H1 (cell line): ENCODE data around the gene WAC. TPM values are rescaled to one million over a fixed set of nuclear protein-coding genes. Genes with fewer than 3 reads are reported as not detected.

Source experiments
- CTCF ChIA-PET: fragments of 300-600 bp; sonication (Branson Sonifier 250); formaldehyde crosslinking; loops from one replicate; lab custom pipeline; 2021; ENCODE audit not compliant: partially characterized antibody; lab: Charles Lee
- POLR2A ChIA-PET: fragments of 300-600 bp; sonication (Branson Sonifier 250); formaldehyde crosslinking; loops from one replicate; lab custom pipeline; 2021; ENCODE audit warnings: inconsistent platforms; ENCODE audit not compliant: partially characterized antibody; lab: Charles Lee
- DNase-seq, 2 experiments: peaks; one replicate each; pipeline versions ENCODE4 v3.0.0 to v3.0.0-alpha.2; 2010 to 2022; ENCODE audit warnings: low spot score in 2 of 2, low read depth in 1 of 2, mixed read lengths in 1 of 2
- FAIRE-seq: peaks from 2 replicates; lab custom pipeline; 2011; peaks lifted over from hg19 to GRCh38; lab: Jason Lieb, UNC
- H2AFZ ChIP-seq: 2 replicates; pipeline ENCODE4 v1.8.1; 2012; ENCODE audit warnings: low read length, inconsistent platforms
- H2AK5ac ChIP-seq: 2 replicates; pipeline ENCODE4 v1.6.1; 2013; ENCODE audit warnings: low read depth, low read length
- H2BK120ac ChIP-seq: replicated peaks from 2 replicates; pipeline ENCODE3; 2013; ENCODE audit warnings: low read depth, low read length, inconsistent platforms
- H2BK12ac ChIP-seq: 2 replicates; pipeline ENCODE4 v1.6.1; 2013; ENCODE audit warnings: low read depth, low read length
- H2BK15ac ChIP-seq: 2 replicates; pipeline ENCODE4 v1.6.1; 2013; ENCODE audit warnings: low read length
- H2BK20ac ChIP-seq: 2 replicates; pipeline ENCODE4 v1.6.1; 2013; ENCODE audit warnings: low read length
- H2BK5ac ChIP-seq: 2 replicates; pipeline ENCODE4 v1.6.1; 2013; ENCODE audit warnings: low read depth, low read length
- H3K14ac ChIP-seq: 2 replicates; pipeline ENCODE4 v1.6.1; 2013; ENCODE audit warnings: inconsistent platforms; ENCODE audit not compliant: insufficient read length
- H3K18ac ChIP-seq: 2 replicates; pipeline ENCODE4 v1.6.1; 2013; ENCODE audit warnings: low read length; ENCODE audit errors: extremely low read depth
- H3K23ac ChIP-seq: 2 replicates; pipeline ENCODE4 v1.6.1; 2013; ENCODE audit warnings: inconsistent platforms; ENCODE audit not compliant: insufficient read length
- H3K23me2 ChIP-seq: 2 replicates; pipeline ENCODE4 v1.6.1; 2013; ENCODE audit warnings: low read depth, low read length
- H3K27ac ChIP-seq: 2 replicates; pipeline ENCODE4 v1.6.1; 2011; ENCODE audit warnings: low read depth, low read length, inconsistent platforms
- H3K27me3 ChIP-seq, 4 experiments: replicated peaks in 1 of 4; 1 replicate in 1 of 4; 2 replicates in 3 of 4; pipeline versions ENCODE4 v1.6.1 to v1.8.1; 2011 to 2013; ENCODE audit warnings: low read length in 3 of 4, mild to moderate bottlenecking in 3 of 4, inconsistent platforms in 2 of 4, mixed read lengths in 2 of 4, moderate library complexity in 1 of 4; ENCODE audit not compliant: control insufficient read depth in 3 of 4, insufficient read depth in 3 of 4; ENCODE audit errors: extremely low read depth in 1 of 4
- H3K36me3 ChIP-seq, 4 experiments: 2 replicates each; pipeline versions ENCODE4 v1.6.1 to v1.8.1; 2011 to 2013; ENCODE audit warnings: mild to moderate bottlenecking in 4 of 4, low read length in 3 of 4, moderate library complexity in 2 of 4, control low read depth in 1 of 4, inconsistent platforms in 1 of 4; ENCODE audit not compliant: insufficient read depth in 4 of 4, control insufficient read depth in 2 of 4
- H3K4ac ChIP-seq: replicated peaks from 2 replicates; pipeline ENCODE3; 2013; ENCODE audit warnings: low read length, low read depth, mixed read lengths, inconsistent platforms; ENCODE audit not compliant: insufficient read length
- H3K4me1 ChIP-seq, 4 experiments: replicated peaks in 1 of 4; 1 replicate in 1 of 4; 2 replicates in 3 of 4; pipeline versions ENCODE4 v1.6.1 to v1.8.1; 2011 to 2013; ENCODE audit warnings: low read length in 3 of 4, inconsistent platforms in 2 of 4, mixed read lengths in 1 of 4; ENCODE audit not compliant: insufficient read depth in 4 of 4, control insufficient read depth in 3 of 4
- H3K4me2 ChIP-seq, 2 experiments: 2 replicates each; pipeline versions ENCODE4 v1.6.1 to v1.8.1; 2011 to 2013; ENCODE audit warnings: low read depth in 2 of 2, low read length in 2 of 2, control low read depth in 1 of 2, inconsistent platforms in 1 of 2, mild to moderate bottlenecking in 1 of 2; ENCODE audit not compliant: insufficient read depth in 1 of 2
- H3K4me3 ChIP-seq, 4 experiments: fragments of 200-600, 300-600 bp in 1 of 4; sonication (generic), shearing (Covaris generic), sonication (Bioruptor Twin) in 1 of 4; 2 replicates each; pipeline versions ENCODE4 v1.5.1 to v1.8.1; 2011 to 2016; ENCODE audit warnings: low read length in 4 of 4, low read depth in 3 of 4, control low read depth in 2 of 4, inconsistent platforms in 2 of 4, mild to moderate bottlenecking in 2 of 4, mixed read lengths in 1 of 4, moderate library complexity in 1 of 4; ENCODE audit not compliant: insufficient read depth in 2 of 4; ENCODE audit errors: extremely low read depth in 1 of 4
- H3K56ac ChIP-seq: replicated peaks from 2 replicates; pipeline ENCODE3; 2013; ENCODE audit warnings: low read depth, mild to moderate bottlenecking, mixed read lengths, low read length, inconsistent platforms; ENCODE audit not compliant: insufficient read length
- H3K79me1 ChIP-seq: 2 replicates; pipeline ENCODE4 v1.6.1; 2013; ENCODE audit warnings: low read depth, low read length, control low read depth
- H3K79me2 ChIP-seq, 2 experiments: 2 replicates each; pipeline versions ENCODE4 v1.6.1 to v1.8.1; 2012 to 2013; ENCODE audit warnings: low read length in 2 of 2, mild to moderate bottlenecking in 2 of 2, inconsistent platforms in 1 of 2; ENCODE audit not compliant: insufficient read depth in 2 of 2, control insufficient read depth in 1 of 2
- H3K9ac ChIP-seq, 4 experiments: replicated peaks in 1 of 4; 1 replicate in 1 of 4; 2 replicates in 3 of 4; pipeline versions ENCODE4 v1.6.1 to v1.8.1; 2011 to 2013; ENCODE audit warnings: low read depth in 3 of 4, low read length in 3 of 4, control low read depth in 2 of 4, mild to moderate bottlenecking in 2 of 4, moderate library complexity in 2 of 4, inconsistent platforms in 1 of 4; ENCODE audit errors: extremely low read depth in 1 of 4
- H3K9me3 ChIP-seq, 2 experiments: 2 replicates each; pipeline versions ENCODE4 v1.6.1 to v1.8.1; 2012 to 2013; ENCODE audit warnings: mild to moderate bottlenecking in 2 of 2, moderate library complexity in 2 of 2, control low read depth in 1 of 2, inconsistent platforms in 1 of 2, low read depth in 1 of 2, low read length in 1 of 2, mixed read lengths in 1 of 2; ENCODE audit not compliant: insufficient read depth in 2 of 2
- H4K20me1 ChIP-seq, 2 experiments: replicated peaks in 1 of 2; 2 replicates each; pipeline versions ENCODE3 to v1.8.1; 2011 to 2013; ENCODE audit warnings: inconsistent platforms in 2 of 2, low read length in 2 of 2, mild to moderate bottlenecking in 1 of 2; ENCODE audit not compliant: insufficient read depth in 2 of 2, control insufficient read depth in 1 of 2
- H4K5ac ChIP-seq: 2 replicates; pipeline ENCODE4 v1.6.1; 2013; ENCODE audit warnings: low read length, low read depth, mixed read lengths, inconsistent platforms; ENCODE audit not compliant: insufficient read length
- H4K8ac ChIP-seq: 2 replicates; pipeline ENCODE4 v1.8.0; 2013; ENCODE audit warnings: mild to moderate bottlenecking, moderate library complexity, low read length, inconsistent platforms; ENCODE audit not compliant: insufficient read depth; ENCODE audit errors: extremely low read depth
- H4K91ac ChIP-seq: replicated peaks from 2 replicates; pipeline ENCODE3; 2013; ENCODE audit warnings: low read length, mixed read lengths, inconsistent platforms; ENCODE audit not compliant: insufficient read length
- ATF3 ChIP-seq: IDR thresholded peaks from 2 replicates; pipeline ENCODE4 v1.6.1; 2011; ENCODE audit warnings: low read depth, mild to moderate bottlenecking, low read length; ENCODE audit not compliant: insufficient read depth
- BACH1 ChIP-seq: IDR thresholded peaks from 2 replicates; pipeline ENCODE4 v1.6.1; 2012; ENCODE audit warnings: low read length, improper control_type of control experiment
- CBX5 ChIP-seq: fragments of 300-800, 300-1000 bp; sonication (generic); IDR thresholded peaks from 2 replicates; pipeline ENCODE4 v1.7.1; 2016; ENCODE audit warnings: antibody characterized with exemption, low read length, low read depth
- CEBPB ChIP-seq: IDR thresholded peaks from 2 replicates; pipeline ENCODE4 v1.6.1; 2012; ENCODE audit warnings: low read depth, low read length
- CREB1 ChIP-seq: IDR thresholded peaks from 2 replicates; pipeline ENCODE4 v1.6.1; 2012; ENCODE audit warnings: inconsistent platforms
- CTBP2 ChIP-seq: IDR thresholded peaks from 2 replicates; pipeline ENCODE4 v1.7.0; 2011; ENCODE audit warnings: borderline replicate concordance, mild to moderate bottlenecking, moderate library complexity, mixed read lengths, low read length; ENCODE audit not compliant: insufficient read depth, insufficient read length
- KDM5A ChIP-seq: fragments of 200-600 bp; IDR thresholded peaks from 2 replicates; pipeline ENCODE4 v1.7.1; 2012; ENCODE audit warnings: mild to moderate bottlenecking, low read length, inconsistent platforms, mixed read lengths
- NRF1 ChIP-seq: IDR thresholded peaks from 2 replicates; pipeline ENCODE4 v1.6.1; 2011; ENCODE audit warnings: mild to moderate bottlenecking, low read depth, low read length, improper control_type of control experiment
- POLR2A ChIP-seq, 2 experiments: IDR thresholded peaks; 1 replicate in 1 of 2; 2 replicates in 1 of 2; pipeline ENCODE4 v1.6.1; 2011; ENCODE audit warnings: low read depth in 2 of 2, low read length in 2 of 2, mild to moderate bottlenecking in 2 of 2; ENCODE audit errors: control extremely low read depth in 1 of 2
- POU5F1 ChIP-seq: IDR thresholded peaks from 2 replicates; pipeline ENCODE4 v1.6.1; 2011; ENCODE audit warnings: low read depth, mild to moderate bottlenecking, low read length, moderate library complexity
- SIRT6 ChIP-seq: IDR thresholded peaks from one replicate; pipeline ENCODE4 v1.7.1; 2012; ENCODE audit warnings: low read length, inconsistent platforms
- SIX5 ChIP-seq: IDR thresholded peaks from 2 replicates; pipeline ENCODE4 v1.6.1; 2011; ENCODE audit warnings: mild to moderate bottlenecking, low read depth, low read length
- SUZ12 ChIP-seq: fragments of 200-600 bp; sonication (generic); IDR thresholded peaks from 2 replicates; pipeline ENCODE4 v1.6.1; 2012; ENCODE audit warnings: mild to moderate bottlenecking, inconsistent platforms, low read length, moderate library complexity, mixed read lengths
- USF2 ChIP-seq: IDR thresholded peaks from 2 replicates; pipeline ENCODE4 v1.6.1; 2011; ENCODE audit warnings: low read length, improper control_type of control experiment
- YY1 ChIP-seq: IDR thresholded peaks from 2 replicates; pipeline ENCODE4 v1.6.1; 2011; ENCODE audit warnings: low read depth, mild to moderate bottlenecking, low read length
- WGBS, 2 experiments: shearing (Covaris generic) in 1 of 2; methylation state at CpG; one replicate each; pipeline versions ENCODE4 v1.1.6 to v1.1.7; 2013 to 2015; ENCODE audit warnings: low lambda C conversion rate in 2 of 2, mixed read lengths in 2 of 2, inconsistent platforms in 1 of 2, low coverage in 1 of 2, missing lambda C conversion rate in 1 of 2; ENCODE audit not compliant: insufficient replicate concordance in 2 of 2, insufficient coverage in 1 of 2, insufficient read length in 1 of 2; ENCODE audit errors: extremely low coverage in 1 of 2, missing lambda C conversion rate in 1 of 2; 5-methylcytosine and 5-hydroxymethylcytosine counted together
- polyA plus RNA-seq, 7 experiments: library from polyadenylated mRNA; depleted of rRNA in 3 of 7; stranded (reverse) in 5 of 7; unstranded in 2 of 7; fragments of >200 nt in 5 of 7; fragments of 200-250 nt in 2 of 7; gene quantifications; 1 replicate in 5 of 7; 2 replicates in 1 of 7; 4 replicates in 1 of 7; pipeline versions ENCODE4 v1.2.1 to v1.2.3, GENCODE V29; 2011 to 2013; ENCODE audit warnings: missing spikeins in 2 of 7, mixed read lengths in 2 of 7
- total RNA-seq: library from RNA; stranded (reverse); fragmentation: NEBNext Ultra II Directional; extraction: Animal tissue kit (Norgen Biotek cat#: 25700); gene quantifications from 2 replicates; pipeline ENCODE4 v1.2.1, GENCODE V29; 2021

Gene WAC
- total and polyA plus RNA-seq, 2 of the 8 experiments (the other 6 are each of a cell fraction or from before 2014, with no cell fraction given): 72.9 to 128 TPM

GRCh38 chr10:28489206-28489605, 43.7 kb upstream of the WAC start:
- H3K79me2 ChIP-seq: no peaks in the 10 kb centered on the region
- H3K14ac ChIP-seq: no peak overlapping the region
- no peak overlapping the region for H4K91ac ChIP-seq
- no peaks in the 10 kb centered on the region for H3K79me1 ChIP-seq
- ChIA-PET CTCF (interaction anchor here (1.2 to 2.4 kb wide), 2 partner anchors 11 to 52 kb away, joined by 3 to 10 read pairs; no protein-coding TSS in a partner anchor), POLR2A (no interaction called here)
- H3K9me3 ChIP-seq: no peaks in the 10 kb centered on the region
- H2BK5ac ChIP-seq: no peak overlapping the region
- no peaks in the 10 kb centered on the region for H4K20me1 ChIP-seq
- no peak overlapping the region for H3K4me3 ChIP-seq
- no peak overlapping the region for H4K5ac ChIP-seq
- H3K4me2 ChIP-seq: no peak overlapping the region
- H3K27ac ChIP-seq: no peak overlapping the region
- H2BK20ac ChIP-seq: no peak overlapping the region
- no peak overlapping the region for H2AK5ac ChIP-seq
- no peaks in the 10 kb centered on the region for H3K4me1 ChIP-seq
- no peaks in the 10 kb centered on the region; a peak in 1 of 8 replicates for H3K36me3 ChIP-seq
- H2BK15ac ChIP-seq: no peak overlapping the region
- no peak overlapping the region for H2BK120ac ChIP-seq
- no peak overlapping the region for H3K18ac ChIP-seq
- no peaks in the 10 kb centered on the region for H3K27me3 ChIP-seq
- no peak overlapping the region for H3K56ac ChIP-seq
- 88% methylated on average over 6 of the region's 6 CpGs; no CpG with 5 or more reads in 1 of the 2 experiments for WGBS, 2 experiments
- no peak overlapping the region for H2AFZ ChIP-seq
- no peak overlapping the region for H3K4ac ChIP-seq
- H3K23me2 ChIP-seq: no peaks in the 10 kb centered on the region
- DNase-seq: no peak
- no peak overlapping the region for H2BK12ac ChIP-seq
- no peak overlapping the region for H3K9ac ChIP-seq
- no peak for FAIRE-seq
- H4K8ac ChIP-seq: no peak overlapping the region
- no peak overlapping the region for H3K23ac ChIP-seq
- TF ChIP-seq POU5F1: no peak
- no peak for TF ChIP-seq CBX5
- TF ChIP-seq CREB1: no peak
- TF ChIP-seq BACH1: no peak
- TF ChIP-seq SIX5: no peak
- TF ChIP-seq SIRT6: no peak
- TF ChIP-seq NRF1: no peak
- TF ChIP-seq CTBP2: no peak
- no peak for TF ChIP-seq POLR2A (IDR thresholded peaks at IDR 0.05; ENCODE audit: control extremely low read depth in 1 of 2, low read depth in 2 of 2, low read length in 2 of 2)
- TF ChIP-seq USF2: no peak
- TF ChIP-seq SUZ12: no peak
- TF ChIP-seq ATF3: no peak
- no peak for TF ChIP-seq YY1
- TF ChIP-seq CEBPB: no peak
- no peak for TF ChIP-seq KDM5A
